ENCODE data around the gene CANT1. TPM values are rescaled to one million over a fixed set of nuclear protein-coding genes. Genes with fewer than 3 reads are reported as not detected.

CANT1 gene
- total and polyA plus RNA-seq, 9 of the 15 experiments (the other 6 are each of a cell fraction or from before 2014, with no cell fraction given), result 2.7 to 66.4 (median 22.5) TPM

DNA sequence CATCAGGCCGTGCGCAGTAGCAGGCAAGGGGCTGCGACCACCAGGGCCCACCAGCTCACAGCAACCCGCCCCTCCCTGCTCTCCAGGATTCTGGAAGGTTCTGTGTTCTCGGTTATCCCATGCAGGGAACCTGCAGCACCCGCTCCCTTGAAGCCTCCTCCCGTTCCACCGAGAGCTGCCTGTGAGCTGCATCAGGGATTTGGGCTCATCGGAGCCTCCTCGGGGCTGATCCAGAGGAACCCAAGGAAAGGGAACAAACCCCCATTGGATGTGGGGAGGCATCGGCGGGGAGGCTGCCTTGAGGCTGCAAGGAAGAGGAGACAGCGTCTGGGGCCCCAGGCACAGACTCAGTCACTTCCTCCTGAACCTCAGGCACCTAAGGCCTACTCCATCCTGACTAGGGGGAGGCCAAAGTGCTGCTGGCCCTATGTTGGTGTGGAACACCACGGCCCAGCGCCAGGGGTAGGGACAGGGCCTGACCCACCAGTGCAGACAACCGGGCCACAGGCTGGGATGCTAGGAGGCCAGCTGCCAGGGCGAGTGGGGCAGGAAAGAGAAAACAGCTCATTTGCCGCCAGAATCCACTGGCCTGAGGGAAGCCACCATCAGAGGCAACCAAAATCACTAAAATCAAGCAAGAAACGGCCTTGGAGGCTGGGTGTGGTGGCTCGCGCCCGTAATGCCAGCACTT lies 15.4 kb downstream of the CANT1 start:
- BruUV-seq (replicated peaks), result no TSS peak
- POLR2A ChIA-PET, result interaction anchor here (0.6 kb wide), 1 partner anchor 32 kb away, joined by 3 read pairs; no protein-coding TSS in a partner anchor

More for the DNA sequence above, 15.4 kb downstream of the CANT1 start:
- no peak overlapping the region for H3K4me2 ChIP-seq (ENCODE audit: insufficient read depth, low read length)
- H3K27ac ChIP-seq (ENCODE audit: extremely low read depth, low read depth, low read length), result no peak overlapping the region
- no peaks in the 10 kb centered on the region for H3K27me3 ChIP-seq (ENCODE audit: control insufficient read depth in 2 of 2, insufficient read depth in 2 of 2, low read length in 2 of 2)
- peaks cover 91% of the 10 kb centered on the region; the same call in 2 of the 3 replicates for H3K36me3 ChIP-seq (ENCODE audit: control insufficient read depth, insufficient read depth, low read length)
- DNase-seq (ENCODE audit: extremely low read depth in 1 of 4, low spot score in 3 of 4), result no peak
- H3K9me1 ChIP-seq (ENCODE audit: control insufficient read depth, insufficient read depth, low read length), result peaks cover 2% of the 10 kb centered on the region
- no peak for FAIRE-seq
- no peak for ATAC-seq
- in situ Hi-C loops (cut with MboI) (no loop called here), intact Hi-C loops (cut with micrococcal nuclease) (no loop called here)
- H3K9ac ChIP-seq (ENCODE audit: insufficient read depth in 1 of 2, low read depth in 2 of 2, low read length in 2 of 2), result no peak overlapping the region
- no peak overlapping the region for H2AFZ ChIP-seq (ENCODE audit: low read depth, low read length)
- H3K4me1 ChIP-seq (replicated peaks in 1 of 2; ENCODE audit: control insufficient read depth in 2 of 2, insufficient read depth in 2 of 2, low read length in 2 of 2), result peaks cover 4 to 30% of the 10 kb centered on the region in 2 experiments; a peak in 4 of 5 replicates
- CTCF ChIA-PET (ENCODE audit: low intra/inter-chr PET ratio), result no interaction called here
- 88% methylated on average over 15 of the region's 22 CpGs for WGBS (ENCODE audit: insufficient coverage, low coverage, missing lambda C conversion rate)
- no peak for TF ChIP-seq CREBBP (IDR thresholded peaks at IDR 0.05; ENCODE audit: low read depth, low read length)
- no peak for TF ChIP-seq CXXC5 (CRISPR knock-in tag; IDR thresholded peaks at IDR 0.05)
- TF ChIP-seq SREBF2 (CRISPR knock-in tag; IDR thresholded peaks at IDR 0.05), result no peak
- TF ChIP-seq FOXK1 (CRISPR knock-in tag; IDR thresholded peaks at IDR 0.05; ENCODE audit: borderline replicate concordance), result no peak
- no peak for TF ChIP-seq CREB1 (IDR thresholded peaks at IDR 0.05)
- no peak for TF ChIP-seq CREB1 (CRISPR knock-in tag; IDR thresholded peaks at IDR 0.05)
- TF ChIP-seq BHLHE40 (IDR thresholded peaks at IDR 0.05; ENCODE audit: low read length), result no peak
- no peak for TF ChIP-seq DACH1 (IDR thresholded peaks at IDR 0.05; ENCODE audit: partially characterized antibody)
- TF ChIP-seq NCOA6 (IDR thresholded peaks at IDR 0.05), result no peak
- no peak for TF ChIP-seq NFRKB (IDR thresholded peaks at IDR 0.05; ENCODE audit: low read depth)
- TF ChIP-seq, protein P1, sequence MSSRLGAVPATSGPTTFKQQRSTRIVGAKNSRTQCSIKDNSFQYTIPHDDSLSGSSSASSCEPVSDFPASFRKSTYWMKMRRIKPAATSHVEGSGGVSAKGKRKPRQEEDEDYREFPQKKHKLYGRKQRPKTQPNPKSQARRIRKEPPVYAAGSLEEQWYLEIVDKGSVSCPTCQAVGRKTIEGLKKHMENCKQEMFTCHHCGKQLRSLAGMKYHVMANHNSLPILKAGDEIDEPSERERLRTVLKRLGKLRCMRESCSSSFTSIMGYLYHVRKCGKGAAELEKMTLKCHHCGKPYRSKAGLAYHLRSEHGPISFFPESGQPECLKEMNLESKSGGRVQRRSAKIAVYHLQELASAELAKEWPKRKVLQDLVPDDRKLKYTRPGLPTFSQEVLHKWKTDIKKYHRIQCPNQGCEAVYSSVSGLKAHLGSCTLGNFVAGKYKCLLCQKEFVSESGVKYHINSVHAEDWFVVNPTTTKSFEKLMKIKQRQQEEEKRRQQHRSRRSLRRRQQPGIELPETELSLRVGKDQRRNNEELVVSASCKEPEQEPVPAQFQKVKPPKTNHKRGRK (tag; IDR thresholded peaks at IDR 0.05), result no peak
- TF ChIP-seq MAFG (tag; conservative IDR thresholded peaks at IDR 0.05), result no peak
- no peak for TF ChIP-seq RFX7 (CRISPR knock-in tag; IDR thresholded peaks at IDR 0.05)
- no peak for TF ChIP-seq NBN (IDR thresholded peaks at IDR 0.05; ENCODE audit: low read depth)
- H3K79me2 ChIP-seq (ENCODE audit: control insufficient read depth, insufficient read depth, low read length), result no peaks in the 10 kb centered on the region
- H3K4me3 ChIP-seq, result no peak overlapping the region
- H4K20me1 ChIP-seq (replicated peaks; ENCODE audit: control insufficient read depth, insufficient read depth, low read length), result 0 out of 2 replicates have a peak, but pooled peaks cover 5% of the 10 kb centered on the region
- no peaks in the 10 kb centered on the region for H3K9me3 ChIP-seq (replicated peaks; ENCODE audit: control insufficient read depth, insufficient read depth, low read depth, low read length)
